ENCODE data around the gene ARHGAP24. TPM values are rescaled to one million over a fixed set of nuclear protein-coding genes. Genes with fewer than 3 reads are reported as not detected.

Gene ARHGAP24
- total RNA-seq, 2 experiments from 2014 or later = 0.30 to 0.53 TPM

DNA sequence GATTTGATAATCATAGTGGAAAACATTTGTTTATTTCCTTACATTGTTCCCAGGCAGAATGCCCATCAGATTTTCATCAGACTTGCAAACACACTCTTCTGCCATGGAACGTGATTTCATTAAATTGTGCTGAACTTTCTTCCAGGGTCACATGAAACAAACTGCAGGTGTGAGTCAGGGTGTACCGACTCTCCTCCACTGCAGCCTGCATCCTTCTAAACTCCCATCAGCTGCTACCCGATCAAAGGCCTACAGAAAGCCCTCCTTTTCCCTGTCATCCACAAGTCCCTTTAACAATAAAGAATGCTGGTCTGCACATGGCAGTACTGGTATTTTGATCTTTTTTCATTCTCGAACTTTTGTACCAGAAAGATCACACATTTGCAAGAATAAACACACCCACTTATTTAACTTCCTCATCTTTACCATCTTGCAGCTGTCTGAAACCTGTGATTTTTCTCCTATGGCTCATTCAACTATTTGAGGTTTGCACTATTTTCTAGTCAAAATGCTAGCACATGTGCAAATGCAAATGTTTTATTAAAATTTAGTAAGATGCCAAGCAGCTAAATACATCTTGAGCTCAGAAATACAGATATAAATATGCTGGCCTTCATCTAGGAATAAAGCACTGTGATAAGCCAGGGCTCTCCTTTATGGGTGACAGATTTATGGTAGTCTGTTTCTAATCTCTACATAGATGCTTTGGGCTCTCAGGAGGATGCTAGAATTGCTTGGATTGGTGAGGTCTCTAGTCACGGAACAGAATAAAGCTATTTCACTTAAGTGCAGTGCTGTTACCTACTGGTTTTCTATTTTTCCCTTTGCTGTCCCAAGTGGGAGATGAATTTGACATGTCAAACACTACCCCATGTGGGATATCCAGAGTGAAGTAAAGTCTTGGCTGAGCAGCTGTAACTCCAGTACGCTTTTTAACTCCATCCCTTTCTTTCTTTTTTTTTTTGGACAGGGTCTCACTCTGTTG lies 25.8 kb upstream of the ARHGAP24 start:
- H3K4me3 Mint-ChIP-seq = no peak overlapping the region
- CTCF ChIA-PET = no interaction called here
- no peaks in the 10 kb centered on the region for H3K36me3 ChIP-seq (ENCODE audit: insufficient read depth, low read length)
- no peaks in the 10 kb centered on the region for H3K27me3 Mint-ChIP-seq
- POLR2A ChIA-PET = no interaction called here
- DNase-seq = no peak
- H3K4me3 ChIP-seq (ENCODE audit: low read length) = no peak overlapping the region
- TF ChIP-seq, protein P1, sequence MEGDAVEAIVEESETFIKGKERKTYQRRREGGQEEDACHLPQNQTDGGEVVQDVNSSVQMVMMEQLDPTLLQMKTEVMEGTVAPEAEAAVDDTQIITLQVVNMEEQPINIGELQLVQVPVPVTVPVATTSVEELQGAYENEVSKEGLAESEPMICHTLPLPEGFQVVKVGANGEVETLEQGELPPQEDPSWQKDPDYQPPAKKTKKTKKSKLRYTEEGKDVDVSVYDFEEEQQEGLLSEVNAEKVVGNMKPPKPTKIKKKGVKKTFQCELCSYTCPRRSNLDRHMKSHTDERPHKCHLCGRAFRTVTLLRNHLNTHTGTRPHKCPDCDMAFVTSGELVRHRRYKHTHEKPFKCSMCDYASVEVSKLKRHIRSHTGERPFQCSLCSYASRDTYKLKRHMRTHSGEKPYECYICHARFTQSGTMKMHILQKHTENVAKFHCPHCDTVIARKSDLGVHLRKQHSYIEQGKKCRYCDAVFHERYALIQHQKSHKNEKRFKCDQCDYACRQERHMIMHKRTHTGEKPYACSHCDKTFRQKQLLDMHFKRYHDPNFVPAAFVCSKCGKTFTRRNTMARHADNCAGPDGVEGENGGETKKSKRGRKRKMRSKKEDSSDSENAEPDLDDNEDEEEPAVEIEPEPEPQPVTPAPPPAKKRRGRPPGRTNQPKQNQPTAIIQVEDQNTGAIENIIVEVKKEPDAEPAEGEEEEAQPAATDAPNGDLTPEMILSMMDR (IDR thresholded peaks at IDR 0.05) = no peak
- intact Hi-C loops (cut with DNase I, micrococcal nuclease) = no loop called here
- no peaks in the 10 kb centered on the region for H3K27me3 ChIP-seq (ENCODE audit: control insufficient read depth in 1 of 2, insufficient read depth in 2 of 2, low read length in 2 of 2)
- H3K27ac Mint-ChIP-seq = no peak overlapping the region
- H3K9me3 ChIP-seq (ENCODE audit: control insufficient read depth in 1 of 2, insufficient read depth in 1 of 2, low read length in 2 of 2) = no peaks in the 10 kb centered on the region
- H3K9me3 Mint-ChIP-seq = no peaks in the 10 kb centered on the region
- no peak for ATAC-seq (ENCODE audit: poor library complexity)
- no peaks in the 10 kb centered on the region for H3K36me3 Mint-ChIP-seq (ENCODE audit: low read depth)
- H3K27ac ChIP-seq (ENCODE audit: low read depth in 1 of 2, low read length in 2 of 2) = no peak overlapping the region
- H3K4me1 ChIP-seq (ENCODE audit: insufficient read depth, low read length) = no peaks in the 10 kb centered on the region
- no peaks in the 10 kb centered on the region for H3K4me1 Mint-ChIP-seq (ENCODE audit: low read depth)

DNA sequence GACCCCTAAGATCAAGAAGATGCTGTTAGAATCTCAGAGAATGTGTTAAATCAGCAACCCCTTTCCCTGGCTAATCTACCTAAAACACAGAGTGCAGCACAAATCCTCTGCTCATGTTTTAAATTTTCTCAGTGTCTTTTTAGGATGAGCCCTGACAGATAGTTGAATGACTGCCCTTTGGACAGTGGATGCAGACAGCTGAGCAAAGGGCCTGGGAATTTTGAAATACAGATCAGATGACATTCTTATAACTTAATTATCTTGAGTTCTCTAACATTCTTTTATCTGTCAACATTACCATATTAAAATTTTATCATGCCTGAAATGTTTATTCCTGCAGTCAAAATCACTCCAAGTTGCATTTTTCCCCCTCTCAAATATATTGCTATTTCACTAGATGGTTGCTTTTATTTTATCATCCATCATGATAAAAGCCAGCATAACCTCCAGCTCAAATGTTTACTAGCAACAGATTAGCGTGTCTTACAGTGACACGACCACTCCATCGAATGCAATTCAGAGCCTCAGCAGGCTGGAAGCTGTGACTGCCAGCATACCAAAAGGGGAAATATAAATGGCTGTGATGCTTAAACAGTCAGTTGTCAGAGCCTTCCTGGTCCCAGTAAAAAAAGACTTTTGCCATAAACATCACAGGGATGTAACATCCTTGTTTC lies 22.8 kb upstream of the ARHGAP24 start:
- CTCF ChIA-PET = no interaction called here
- Histone ChIP-seq H3K9me3 (ENCODE audit: control insufficient read depth in 1 of 2, insufficient read depth in 1 of 2, low read length in 2 of 2) (no peaks in the 10 kb centered on the region), H3K4me1 (ENCODE audit: insufficient read depth, low read length) (no peaks in the 10 kb centered on the region), H3K27ac (ENCODE audit: low read depth in 1 of 2, low read length in 2 of 2) (no peak overlapping the region), H3K27me3 (ENCODE audit: control insufficient read depth in 1 of 2, insufficient read depth in 2 of 2, low read length in 2 of 2) (no peaks in the 10 kb centered on the region), H3K4me3 (ENCODE audit: low read length) (no peak overlapping the region), H3K36me3 (ENCODE audit: insufficient read depth, low read length) (no peaks in the 10 kb centered on the region)
- Mint-ChIP-seq H3K27me3 (no peaks in the 10 kb centered on the region), H3K36me3 (ENCODE audit: low read depth) (no peaks in the 10 kb centered on the region), H3K27ac (no peak overlapping the region), H3K4me1 (ENCODE audit: low read depth) (no peaks in the 10 kb centered on the region), H3K4me3 (no peak overlapping the region), H3K9me3 (no peaks in the 10 kb centered on the region)
- TF ChIP-seq, protein P1 (IDR thresholded peaks at IDR 0.05) = no peak
- POLR2A ChIA-PET = no interaction called here
- intact Hi-C loops (cut with DNase I, micrococcal nuclease) = no loop called here
- no peak for DNase-seq
- no peak for ATAC-seq (ENCODE audit: poor library complexity)

DNA sequence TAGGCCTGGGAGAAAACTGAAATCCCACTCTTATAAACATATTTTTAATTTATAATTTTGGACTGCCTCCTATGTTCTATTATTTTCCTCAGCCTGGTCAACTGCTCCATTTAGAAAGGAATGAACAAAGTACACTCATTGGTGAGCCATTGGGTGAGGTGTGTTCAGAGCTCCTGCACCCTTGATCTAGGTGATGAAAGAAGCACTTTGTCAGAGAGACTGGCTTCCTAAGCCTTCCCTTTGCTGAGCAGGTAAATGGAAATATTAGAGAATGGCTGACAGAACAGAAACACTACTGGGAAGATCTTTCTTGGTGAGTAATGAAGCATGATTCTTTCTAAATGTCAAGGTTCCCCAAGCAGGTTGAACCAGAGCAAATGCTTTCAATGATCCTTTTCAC lies 19.0 kb upstream of the ARHGAP24 start:
- H3K4me3 ChIP-seq (ENCODE audit: low read length) = no peak overlapping the region
- DNase-seq (no peak), ATAC-seq (ENCODE audit: poor library complexity) (no peak)
- H3K9me3 ChIP-seq (ENCODE audit: control insufficient read depth in 1 of 2, insufficient read depth in 1 of 2, low read length in 2 of 2) = no peaks in the 10 kb centered on the region
- TF ChIP-seq, protein P1 (IDR thresholded peaks at IDR 0.05) = no peak
- H3K27me3 ChIP-seq (ENCODE audit: control insufficient read depth in 1 of 2, insufficient read depth in 2 of 2, low read length in 2 of 2) = no peaks in the 10 kb centered on the region
- H3K9me3 Mint-ChIP-seq = no peaks in the 10 kb centered on the region
- ChIA-PET POLR2A (no interaction called here), CTCF (no interaction called here)
- no peaks in the 10 kb centered on the region for H3K4me1 Mint-ChIP-seq (ENCODE audit: low read depth)
- no peaks in the 10 kb centered on the region for H3K27me3 Mint-ChIP-seq
- no peak overlapping the region for H3K27ac Mint-ChIP-seq
- H3K4me1 ChIP-seq (ENCODE audit: insufficient read depth, low read length) = no peaks in the 10 kb centered on the region
- no peaks in the 10 kb centered on the region for H3K36me3 Mint-ChIP-seq (ENCODE audit: low read depth)
- no peak overlapping the region for H3K4me3 Mint-ChIP-seq
- H3K36me3 ChIP-seq (ENCODE audit: insufficient read depth, low read length) = no peaks in the 10 kb centered on the region
- intact Hi-C loops (cut with DNase I, micrococcal nuclease) = no loop called here
- no peak overlapping the region for H3K27ac ChIP-seq (ENCODE audit: low read depth in 1 of 2, low read length in 2 of 2)

Measured in CD4-positive, alpha-beta T cell (primary cell).